Sigmoid colon (tissue), 7 donors: ENCODE measurements around the gene ENDOV. TPM values are rescaled to one million over a fixed set of nuclear protein-coding genes. Genes with fewer than 3 reads are reported as not detected.

Experiments used
- DNase-seq: peaks from one replicate; pipeline ENCODE4 v3.0.0-alpha.2; 2019
- H3K27ac ChIP-seq, 4 donors: fragments of 200-600 bp; sonication (generic); one replicate each; pipeline ENCODE4 v1.5.1; 2016 to 2019; ENCODE audit warnings: mild to moderate bottlenecking in 1 of 4
- H3K27me3 ChIP-seq, 3 donors: fragments of 200-600 bp; sonication (generic); one replicate each; pipeline ENCODE4 v1.5.1; 2019; ENCODE audit warnings: mild to moderate bottlenecking in 1 of 3
- H3K36me3 ChIP-seq, 4 donors: fragments of 200-600 bp; sonication (generic); one replicate each; pipeline ENCODE4 v1.5.1; 2016 to 2019
- H3K4me1 ChIP-seq, 4 donors: fragments of 200-600 bp; sonication (generic); one replicate each; pipeline ENCODE4 v1.5.1; 2017 to 2019
- H3K4me3 ChIP-seq, 4 donors: fragments of 200-600 bp; sonication (generic); one replicate each; pipeline ENCODE4 v1.5.1; 2017 to 2019; ENCODE audit warnings: mild to moderate bottlenecking in 2 of 4, moderate library complexity in 1 of 4
- H3K9me3 ChIP-seq, 4 donors: fragments of 200-600 bp in 3 of 4; sonication (generic) in 3 of 4; one replicate each; pipeline versions ENCODE4 v1.5.1 to v1.6.1; 2013 to 2019
- EP300 ChIP-seq, 4 donors: sonication (generic); formaldehyde crosslinking; IDR thresholded peaks; one replicate each; pipeline ENCODE4 v1.6.1; 2017; ENCODE audit warnings: antibody characterized with exemption in 4 of 4
- POLR2A ChIP-seq, 2 donors: fragments of 450-650 bp; IDR thresholded peaks; one replicate each; pipeline ENCODE4 v1.6.1; 2016; ENCODE audit warnings: antibody characterized with exemption in 2 of 2, mild to moderate bottlenecking in 2 of 2, moderate library complexity in 2 of 2
- POLR2AphosphoS5 ChIP-seq, 4 donors: sonication (generic); formaldehyde crosslinking; IDR thresholded peaks; one replicate each; pipeline ENCODE4 v1.6.1; 2017; ENCODE audit warnings: antibody characterized with exemption in 4 of 4
- WGBS, 2 donors: extraction: QIAGEN DNeasy Blood & Tissue Kit; methylation state at CpG; one replicate each; pipeline ENCODE4 v1.1.7; 2013; 5-methylcytosine and 5-hydroxymethylcytosine counted together
- intact Hi-C: fragments of 100-400 bp; cut with DNase I; formaldehyde crosslinking; loops from one replicate; pipeline ENCODE4 v1.15.1; 2023
- polyA plus RNA-seq, 3 donors: library from polyadenylated mRNA; stranded (reverse); fragments of 200-250 nt; gene quantifications; one replicate each; pipeline ENCODE4 v1.2.3, GENCODE V29; 2013
- total RNA-seq, 4 donors: library from RNA; depleted of rRNA; stranded (reverse); fragments of >200 nt; gene quantifications; one replicate each; pipeline ENCODE4 v1.1.0, GENCODE V29; 2016
- TF ChIP-seq, protein P1 (sequence below), 4 experiments: fragments of 450-650 bp in 3 of 4; fragments of 200-600 bp in 1 of 4; IDR thresholded peaks; one replicate each; pipeline ENCODE4 v1.5.1; 2016 to 2019; ENCODE audit warnings: antibody characterized with exemption in 4 of 4, mild to moderate bottlenecking in 3 of 4, moderate library complexity in 2 of 4
- donor health status: healthy with polysubstance abuse.
- donor health status: Bipolar disorder and iron deficiency.
- donor health status: healthy.

ENDOV gene
- total and polyA plus RNA-seq, 7 donors, result 9.5 to 23.5 (median 17.4) TPM

DNA sequence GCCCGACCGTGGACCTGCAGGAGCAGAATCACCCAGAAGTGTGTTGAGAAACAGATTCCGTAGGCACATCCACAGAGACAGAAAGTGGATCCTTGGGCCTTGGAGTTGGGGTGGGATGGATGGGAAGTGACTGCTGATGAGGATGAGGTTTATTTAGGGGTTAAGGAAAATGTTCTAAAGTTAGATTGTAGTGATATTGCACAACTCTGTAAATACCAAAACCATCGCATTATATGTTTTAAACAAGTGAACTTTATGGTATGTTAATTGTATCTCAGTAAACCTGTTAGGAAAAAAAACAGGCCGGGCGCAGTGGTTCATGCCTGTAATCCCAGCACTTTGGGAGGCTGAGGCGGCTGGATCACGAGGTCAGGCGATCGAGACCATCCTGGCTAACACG, 3.6 kb downstream of the ENDOV start:
- Histone ChIP-seq H3K36me3 (peaks cover 0 to 35% (median 0%) of the 10 kb centered on the region in 4 donors), H3K4me3 (no peak overlapping the region), H3K9me3 (no peaks in the 10 kb centered on the region), H3K27me3 (no peaks in the 10 kb centered on the region), H3K4me1 (peaks cover 0 to 37% (median 26%) of the 10 kb centered on the region in 4 donors), H3K27ac (no peak overlapping the region)
- intact Hi-C loops, result no loop called here
- no peak for DNase-seq
- WGBS, 2 donors, result 91 to 93% methylated on average over 11 of the region's 11 CpGs
- TF ChIP-seq, protein P1, sequence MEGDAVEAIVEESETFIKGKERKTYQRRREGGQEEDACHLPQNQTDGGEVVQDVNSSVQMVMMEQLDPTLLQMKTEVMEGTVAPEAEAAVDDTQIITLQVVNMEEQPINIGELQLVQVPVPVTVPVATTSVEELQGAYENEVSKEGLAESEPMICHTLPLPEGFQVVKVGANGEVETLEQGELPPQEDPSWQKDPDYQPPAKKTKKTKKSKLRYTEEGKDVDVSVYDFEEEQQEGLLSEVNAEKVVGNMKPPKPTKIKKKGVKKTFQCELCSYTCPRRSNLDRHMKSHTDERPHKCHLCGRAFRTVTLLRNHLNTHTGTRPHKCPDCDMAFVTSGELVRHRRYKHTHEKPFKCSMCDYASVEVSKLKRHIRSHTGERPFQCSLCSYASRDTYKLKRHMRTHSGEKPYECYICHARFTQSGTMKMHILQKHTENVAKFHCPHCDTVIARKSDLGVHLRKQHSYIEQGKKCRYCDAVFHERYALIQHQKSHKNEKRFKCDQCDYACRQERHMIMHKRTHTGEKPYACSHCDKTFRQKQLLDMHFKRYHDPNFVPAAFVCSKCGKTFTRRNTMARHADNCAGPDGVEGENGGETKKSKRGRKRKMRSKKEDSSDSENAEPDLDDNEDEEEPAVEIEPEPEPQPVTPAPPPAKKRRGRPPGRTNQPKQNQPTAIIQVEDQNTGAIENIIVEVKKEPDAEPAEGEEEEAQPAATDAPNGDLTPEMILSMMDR (IDR thresholded peaks at IDR 0.05), result no peak
- TF ChIP-seq POLR2A (IDR thresholded peaks at IDR 0.05) (no peak), EP300 (IDR thresholded peaks at IDR 0.05) (no peak), POLR2AphosphoS5 (IDR thresholded peaks at IDR 0.05) (no peak)

DNA sequence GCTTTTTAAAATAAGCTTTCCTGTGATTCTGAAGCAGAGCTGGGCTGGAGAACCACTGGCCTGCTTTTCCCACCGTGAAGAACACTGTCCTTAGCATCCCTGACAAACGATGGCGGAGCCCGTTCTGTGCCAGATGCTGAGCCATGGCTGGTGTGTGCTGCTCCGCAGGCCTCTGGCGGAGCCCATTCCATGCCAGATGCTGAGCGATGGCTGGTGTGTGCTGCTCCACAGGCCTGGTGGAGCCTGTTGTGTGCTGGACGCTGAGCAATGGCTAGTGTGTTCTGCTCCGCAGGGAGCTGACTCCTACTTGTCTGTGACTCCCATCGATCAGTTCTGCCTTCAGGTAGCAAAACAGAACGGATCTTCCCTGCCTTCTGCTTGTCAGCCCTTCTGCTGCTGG, 4.3 kb downstream of the ENDOV start:
- H3K36me3 ChIP-seq, result peaks cover 0 to 35% (median 0%) of the 10 kb centered on the region in 4 donors
- no peaks in the 10 kb centered on the region for H3K9me3 ChIP-seq
- DNase-seq, result no peak
- no peaks in the 10 kb centered on the region for H3K27me3 ChIP-seq
- intact Hi-C loops, result no loop called here
- 91 to 92% methylated on average over 11 of the region's 11 CpGs for WGBS, 2 donors
- H3K4me3 ChIP-seq, result no peak overlapping the region
- no peak overlapping the region for H3K27ac ChIP-seq
- no peak for TF ChIP-seq POLR2A (IDR thresholded peaks at IDR 0.05)
- no peak for TF ChIP-seq EP300 (IDR thresholded peaks at IDR 0.05)
- no peak for TF ChIP-seq POLR2AphosphoS5 (IDR thresholded peaks at IDR 0.05)
- TF ChIP-seq, protein P1 (IDR thresholded peaks at IDR 0.05), result no peak
- H3K4me1 ChIP-seq, result peaks cover 0 to 30% (median 19%) of the 10 kb centered on the region in 4 donors

DNA sequence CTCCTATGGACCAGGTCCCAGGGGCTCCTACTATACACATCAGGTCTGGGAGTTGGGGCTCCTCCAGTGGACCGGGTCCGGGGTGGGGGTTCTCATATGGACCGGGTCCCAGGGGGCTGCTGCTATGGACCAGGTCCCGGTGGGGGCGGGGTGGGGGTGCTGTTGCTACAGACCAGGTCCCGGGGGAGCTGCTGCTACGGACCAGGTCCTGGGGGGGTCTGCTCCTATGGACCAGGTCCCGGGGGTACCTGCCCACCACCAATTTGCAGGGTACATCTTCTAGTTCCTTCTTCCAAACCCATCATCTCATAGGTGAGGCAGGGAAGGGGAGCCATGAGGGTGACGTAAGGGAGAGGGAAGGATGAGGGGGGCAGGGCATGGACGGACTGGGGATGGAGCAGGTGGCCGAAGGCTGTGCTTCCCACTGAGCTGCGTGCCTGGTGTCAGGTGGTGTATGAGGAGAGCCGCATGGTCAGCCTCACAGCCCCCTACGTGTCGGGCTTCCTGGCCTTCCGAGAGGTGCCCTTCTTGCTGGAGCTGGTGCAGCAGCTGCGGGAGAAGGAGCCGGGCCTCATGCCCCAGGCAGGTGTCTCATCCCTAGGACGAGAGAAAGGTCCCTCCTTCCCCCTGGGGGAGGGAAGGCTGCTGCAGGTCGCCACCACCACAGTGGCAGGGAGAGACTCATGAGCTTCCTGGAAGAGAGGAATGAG, 6.6 kb downstream of the ENDOV start:
- H3K4me1 ChIP-seq, result peaks cover 0 to 15% (median 8%) of the 10 kb centered on the region in 4 donors
- TF ChIP-seq, protein P1 (IDR thresholded peaks at IDR 0.05), result no peak
- TF ChIP-seq EP300 (IDR thresholded peaks at IDR 0.05), result no peak
- no peak for TF ChIP-seq POLR2A (IDR thresholded peaks at IDR 0.05)
- no peak for TF ChIP-seq POLR2AphosphoS5 (IDR thresholded peaks at IDR 0.05)
- 65 to 80% methylated on average over 20 of the region's 20 CpGs for WGBS, 2 donors
- no peaks in the 10 kb centered on the region for H3K9me3 ChIP-seq
- peak; percentile 63 for DNase-seq
- intact Hi-C loops, result no loop called here
- no peak overlapping the region for H3K4me3 ChIP-seq
- no peaks in the 10 kb centered on the region for H3K27me3 ChIP-seq
- peaks cover 0 to 35% (median 0%) of the 10 kb centered on the region in 4 donors for H3K36me3 ChIP-seq
- H3K27ac ChIP-seq, result no peak overlapping the region

DNA sequence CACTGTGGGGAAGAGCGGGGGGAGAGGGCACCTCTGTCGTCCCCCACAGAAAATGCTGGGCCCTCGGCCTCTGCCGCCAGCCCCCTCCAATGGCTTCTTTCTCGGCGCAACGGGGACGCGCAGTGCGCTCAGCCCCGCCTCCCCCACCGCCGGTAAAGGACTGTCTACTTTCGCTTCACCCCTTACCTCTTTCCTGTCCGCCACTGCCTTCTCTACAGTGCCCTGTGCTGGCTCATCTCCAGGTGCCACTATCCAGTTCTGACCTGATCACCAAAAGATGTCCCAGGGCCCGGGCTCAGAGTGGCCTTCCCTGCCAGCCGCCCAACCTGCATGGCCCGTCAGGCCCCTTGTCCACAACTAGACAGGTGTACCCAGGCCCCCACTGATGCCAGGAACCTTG, 7.3 kb downstream of the ENDOV start:
- 66 to 90% methylated on average over 17 to 18 of the region's 18 CpGs for WGBS, 2 donors

More for the DNA sequence above, 7.3 kb downstream of the ENDOV start:
- no peaks in the 10 kb centered on the region for H3K27me3 ChIP-seq
- no peak overlapping the region for H3K4me3 ChIP-seq
- intact Hi-C loops, result no loop called here
- peak; percentile 58 for DNase-seq
- H3K36me3 ChIP-seq, result peaks cover 0 to 30% (median 0%) of the 10 kb centered on the region in 4 donors
- peaks cover 0 to 16% (median 11%) of the 10 kb centered on the region in 4 donors for H3K4me1 ChIP-seq
- TF ChIP-seq POLR2A (IDR thresholded peaks at IDR 0.05) (no peak), EP300 (IDR thresholded peaks at IDR 0.05) (no peak), POLR2AphosphoS5 (IDR thresholded peaks at IDR 0.05) (no peak)
- TF ChIP-seq, protein P1 (IDR thresholded peaks at IDR 0.05), result no peak
- H3K9me3 ChIP-seq, result no peaks in the 10 kb centered on the region
- no peak overlapping the region for H3K27ac ChIP-seq
